K562 (cell line): ENCODE measurements around the gene PTGER2.

Experiments used
- ATF4 ChIP-seq: fragments of 450-650 bp; formaldehyde crosslinking; IDR thresholded peaks from 2 replicates; pipeline ENCODE4 v1.4.0; 2022; ENCODE audit warnings: mild to moderate bottlenecking, moderate library complexity
- CREB5 ChIP-seq: fragments of 250-450 bp; sonication (Bioruptor Pico); IDR thresholded peaks from 2 replicates; pipeline ENCODE4 v1.5.0; 2020; ENCODE audit warnings: mild to moderate bottlenecking
- CTCF ChIP-seq, 3 experiments: IDR thresholded peaks in 2 of 3; conservative IDR thresholded peaks in 1 of 3; 2 replicates each; pipeline ENCODE4 v1.5.1; 2011 to 2012; ENCODE audit warnings: low read length in 3 of 3, mild to moderate bottlenecking in 3 of 3, control low read depth in 2 of 3, improper control_type of control experiment in 1 of 3, inconsistent platforms in 1 of 3, low read depth in 1 of 3, mixed read lengths in 1 of 3, moderate library complexity in 1 of 3; ENCODE audit not compliant: insufficient read depth in 2 of 3
- GABPB1 ChIP-seq: sonication (generic); formaldehyde crosslinking; IDR thresholded peaks from 2 replicates; pipeline ENCODE4 v1.8.0; 2022; ENCODE audit warnings: mild to moderate bottlenecking, missing genetic modification reagents
- JUNB ChIP-seq: fragments of 450-650 bp; formaldehyde crosslinking; conservative IDR thresholded peaks from 2 replicates; pipeline ENCODE4 v1.4.0; 2020; ENCODE audit warnings: mild to moderate bottlenecking
- KAT7 ChIP-seq: sonication (generic); formaldehyde crosslinking; IDR thresholded peaks from 2 replicates; pipeline ENCODE4 v1.8.0; 2022; ENCODE audit warnings: missing genetic modification reagents, mild to moderate bottlenecking, borderline replicate concordance
- MAFF ChIP-seq: IDR thresholded peaks from 2 replicates; pipeline ENCODE4 v1.6.1; 2012; ENCODE audit warnings: low read length, improper control_type of control experiment
- POLR2AphosphoS5 ChIP-seq: IDR thresholded peaks from 2 replicates; pipeline ENCODE4 v1.6.1; 2011; ENCODE audit warnings: mild to moderate bottlenecking, low read depth, low read length, moderate library complexity; ENCODE audit not compliant: control insufficient read depth, insufficient read depth
- RAD51 ChIP-seq: fragments of 450-650 bp; IDR thresholded peaks from 2 replicates; pipeline ENCODE4 v1.7.1; 2016; ENCODE audit warnings: low read depth, mild to moderate bottlenecking, borderline replicate concordance
- SP1 ChIP-seq: sonication (generic); formaldehyde crosslinking; IDR thresholded peaks from 2 replicates; pipeline ENCODE4 v1.8.1; 2022; ENCODE audit warnings: mild to moderate bottlenecking, missing genetic modification reagents
- ZBTB33 ChIP-seq: sonication (generic); formaldehyde crosslinking; IDR thresholded peaks from 2 replicates; pipeline ENCODE4 v1.8.1; 2023; ENCODE audit warnings: mild to moderate bottlenecking, missing genetic modification reagents
- ZNF318 ChIP-seq, 2 experiments: fragments of 450-650 bp; IDR thresholded peaks; 2 replicates each; pipeline ENCODE4 v1.6.1; 2016; ENCODE audit warnings: mild to moderate bottlenecking in 2 of 2, borderline replicate concordance in 1 of 2, low read depth in 1 of 2, moderate library complexity in 1 of 2
- ZNF444 ChIP-seq: fragments of 250-450 bp; sonication (Bioruptor Pico); IDR thresholded peaks from 2 replicates; pipeline ENCODE4 v1.4.0; 2020; ENCODE audit warnings: mild to moderate bottlenecking, moderate library complexity

- no peak for TF ChIP-seq KAT7 (CRISPR knock-in tag)
- no peak for TF ChIP-seq CREB5 (CRISPR knock-in tag)
- TF ChIP-seq MAFF, result no peak
- TF ChIP-seq SP1 (CRISPR knock-in tag), result no peak
- TF ChIP-seq JUNB (CRISPR knock-in tag), result no peak
- no peak for TF ChIP-seq ZBTB33 (CRISPR knock-in tag)
- no peak for TF ChIP-seq CTCF (IDR thresholded peaks at IDR 0.05 in 2 of 3, conservative IDR thresholded peaks at IDR 0.05 in 1 of 3; ENCODE audit: insufficient read depth in 2 of 3, low read depth in 1 of 3, low read length in 3 of 3)
- TF ChIP-seq POLR2AphosphoS5, result no peak
- TF ChIP-seq GABPB1, result no peak
- no peak for TF ChIP-seq ZNF444 (CRISPR knock-in tag)
- TF ChIP-seq ZNF318 (IDR thresholded peaks at IDR 0.05; ENCODE audit: borderline replicate concordance in 1 of 2, low read depth in 1 of 2), result no peak
- TF ChIP-seq RAD51, result no peak
- TF ChIP-seq ATF4, result no peak
These were observed 1.2 kb upstream of the PTGER2 start for GRCh38 chr14:52312931-52313355.
